Transverse colon (tissue), 4 donors: ENCODE data around the gene GALNT5.

ENCODE experiments used
- EP300 ChIP-seq: sonication (generic); formaldehyde crosslinking; IDR thresholded peaks from one replicate; pipeline ENCODE4 v1.6.1; 2017; ENCODE audit warnings: antibody characterized with exemption, low read depth
- POLR2A ChIP-seq: fragments of 450-650 bp; IDR thresholded peaks from one replicate; pipeline ENCODE4 v1.6.1; 2016; ENCODE audit warnings: antibody characterized with exemption, mild to moderate bottlenecking, moderate library complexity
- POLR2AphosphoS5 ChIP-seq, 3 donors: sonication (generic); formaldehyde crosslinking; IDR thresholded peaks; one replicate each; pipeline ENCODE4 v1.6.1; 2016; ENCODE audit warnings: antibody characterized with exemption in 3 of 3
- TF ChIP-seq, protein P1 (sequence below), 5 experiments: fragments of 200-600 bp in 3 of 5; fragments of 450-650 bp in 2 of 5; sonication (generic) in 3 of 5; IDR thresholded peaks; 1 replicate in 2 of 5; 2 replicates in 3 of 5; pipeline ENCODE4 v1.5.1; 2016 to 2017; ENCODE audit warnings: antibody characterized with exemption in 5 of 5, inconsistent platforms in 3 of 5, mild to moderate bottlenecking in 2 of 5, moderate library complexity in 1 of 5

DNA sequence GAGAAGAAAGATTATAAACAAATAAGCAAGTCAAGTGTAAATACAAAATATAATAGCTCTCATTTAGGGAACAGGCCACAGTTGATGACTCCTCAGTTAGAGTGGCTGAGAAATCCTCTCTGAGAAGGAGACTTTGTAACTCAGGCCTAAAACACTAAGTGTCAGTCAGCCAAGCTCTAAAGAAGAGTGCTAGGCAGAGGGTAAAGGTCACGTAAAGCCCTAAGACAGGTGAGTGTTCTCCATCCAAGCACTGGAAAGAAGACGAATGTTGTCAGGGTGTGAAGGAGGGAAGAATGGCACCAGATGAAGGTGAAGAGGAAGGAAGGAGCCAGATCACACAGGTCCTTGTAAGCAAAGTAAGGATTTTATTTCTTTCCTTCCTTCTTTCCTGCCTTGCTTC lies 43.8 kb downstream of the GALNT5 start:
- TF ChIP-seq, protein P1, sequence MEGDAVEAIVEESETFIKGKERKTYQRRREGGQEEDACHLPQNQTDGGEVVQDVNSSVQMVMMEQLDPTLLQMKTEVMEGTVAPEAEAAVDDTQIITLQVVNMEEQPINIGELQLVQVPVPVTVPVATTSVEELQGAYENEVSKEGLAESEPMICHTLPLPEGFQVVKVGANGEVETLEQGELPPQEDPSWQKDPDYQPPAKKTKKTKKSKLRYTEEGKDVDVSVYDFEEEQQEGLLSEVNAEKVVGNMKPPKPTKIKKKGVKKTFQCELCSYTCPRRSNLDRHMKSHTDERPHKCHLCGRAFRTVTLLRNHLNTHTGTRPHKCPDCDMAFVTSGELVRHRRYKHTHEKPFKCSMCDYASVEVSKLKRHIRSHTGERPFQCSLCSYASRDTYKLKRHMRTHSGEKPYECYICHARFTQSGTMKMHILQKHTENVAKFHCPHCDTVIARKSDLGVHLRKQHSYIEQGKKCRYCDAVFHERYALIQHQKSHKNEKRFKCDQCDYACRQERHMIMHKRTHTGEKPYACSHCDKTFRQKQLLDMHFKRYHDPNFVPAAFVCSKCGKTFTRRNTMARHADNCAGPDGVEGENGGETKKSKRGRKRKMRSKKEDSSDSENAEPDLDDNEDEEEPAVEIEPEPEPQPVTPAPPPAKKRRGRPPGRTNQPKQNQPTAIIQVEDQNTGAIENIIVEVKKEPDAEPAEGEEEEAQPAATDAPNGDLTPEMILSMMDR (IDR thresholded peaks at IDR 0.05): no peak
- TF ChIP-seq POLR2A (no peak), POLR2AphosphoS5 (IDR thresholded peaks at IDR 0.05) (no peak), EP300 (no peak)
